B cell (primary cell): ENCODE results near the gene ADA. TPM values are rescaled to one million over a fixed set of nuclear protein-coding genes. Genes with fewer than 3 reads are reported as not detected.
A peak's percentile ranks its signal among the peaks of the same experiment; 100 is the strongest.

Experiments
- ATAC-seq: fragments of 200-7000 bp; cut with Tn5 transposase; one replicate; pipeline ENCODE4 v1.10.0; 2021; ENCODE audit warnings: low read depth, mild to moderate bottlenecking, moderate number of reproducible peaks, moderate library complexity
- CTCF ChIA-PET: fragments of 350-600 bp; sonication (Branson Sonifier 250); formaldehyde crosslinking; loops from one replicate; lab custom pipeline; 2021; ENCODE audit warnings: antibody characterized with exemption, inconsistent platforms; lab: Charles Lee
- POLR2A ChIA-PET: fragments of 350-600 bp; sonication (Branson Sonifier 250); formaldehyde crosslinking; loops from one replicate; lab custom pipeline; 2021; ENCODE audit warnings: antibody characterized with exemption; lab: Charles Lee
- DNase-seq: peaks from one replicate; pipeline ENCODE4 v3.0.0; 2013
- H2AFZ ChIP-seq: 2 replicates; pipeline ENCODE4 v1.6.1; 2012; ENCODE audit warnings: mild to moderate bottlenecking, low read depth, low read length; ENCODE audit not compliant: insufficient read depth, poor library complexity, severe bottlenecking
- H3K27ac ChIP-seq, 2 donors: 1 replicate in 1 of 2; 2 replicates in 1 of 2; pipeline ENCODE4 v1.5.1; 2012 to 2013; ENCODE audit warnings: low read length in 2 of 2, mild to moderate bottlenecking in 2 of 2, moderate library complexity in 1 of 2
- H3K27me3 ChIP-seq, 4 experiments: fragments of 200-600 bp in 1 of 4; sonication (generic) in 1 of 4; replicated peaks in 1 of 4; 1 replicate in 2 of 4; 2 replicates in 2 of 4; pipeline versions ENCODE4 v1.6.1 to v1.7.0; 2013 to 2016; ENCODE audit warnings: low read length in 3 of 4, mild to moderate bottlenecking in 2 of 4, mixed read lengths in 1 of 4, moderate library complexity in 1 of 4; ENCODE audit not compliant: insufficient read depth in 4 of 4, control insufficient read depth in 3 of 4; ENCODE audit errors: control extremely low read depth in 1 of 4
- H3K36me3 ChIP-seq, 2 experiments: replicated peaks in 1 of 2; 1 replicate in 1 of 2; 2 replicates in 1 of 2; pipeline versions ENCODE4 v1.6.1 to v1.7.1; 2013; ENCODE audit warnings: low read length in 1 of 2; ENCODE audit not compliant: insufficient read depth in 2 of 2, control insufficient read depth in 1 of 2; ENCODE audit errors: control extremely low read depth in 1 of 2, extremely low read depth in 1 of 2
- H3K4me1 ChIP-seq, 2 donors: fragments of 200-600 bp in 1 of 2; sonication (generic) in 1 of 2; 1 replicate in 1 of 2; 2 replicates in 1 of 2; pipeline versions ENCODE4 v1.5.1 to v1.6.1; 2013 to 2017; ENCODE audit warnings: low read length in 2 of 2; ENCODE audit not compliant: control insufficient read depth in 2 of 2, insufficient read depth in 2 of 2
- H3K4me2 ChIP-seq: replicated peaks from 2 replicates; pipeline ENCODE3; 2012; ENCODE audit warnings: mild to moderate bottlenecking, low read depth, low read length; ENCODE audit not compliant: poor library complexity, severe bottlenecking
- H3K4me3 ChIP-seq, 5 experiments: fragments of 200-600 bp in 1 of 5; sonication (generic) in 1 of 5; 1 replicate in 3 of 5; 2 replicates in 2 of 5; pipeline versions ENCODE4 v1.5.1 to v1.7.0; 2011 to 2016; ENCODE audit warnings: low read length in 4 of 5, mild to moderate bottlenecking in 4 of 5, low read depth in 2 of 5, control low read depth in 1 of 5, moderate library complexity in 1 of 5; ENCODE audit not compliant: insufficient read depth in 1 of 5; ENCODE audit errors: control extremely low read depth in 1 of 5, extremely low read depth in 1 of 5
- H3K79me2 ChIP-seq: fragments of 200-600 bp; sonication (generic); one replicate; pipeline ENCODE4 v1.6.0; 2016; ENCODE audit warnings: low read length; ENCODE audit not compliant: control insufficient read depth, insufficient read depth
- H3K9ac ChIP-seq: fragments of 200-600 bp; sonication (generic); 2 replicates; pipeline ENCODE4 v1.6.1; 2017; ENCODE audit warnings: mild to moderate bottlenecking, low read length, moderate library complexity
- H3K9me3 ChIP-seq, 3 donors: one replicate each; pipeline versions ENCODE4 v1.6.1 to v1.7.1; 2013; ENCODE audit warnings: low read length in 2 of 3; ENCODE audit not compliant: control insufficient read depth in 2 of 3, insufficient read depth in 1 of 3; ENCODE audit errors: control extremely low read depth in 1 of 3
- H4K20me1 ChIP-seq: 2 replicates; pipeline ENCODE4 v1.6.0; 2012; ENCODE audit warnings: mild to moderate bottlenecking, low read length; ENCODE audit not compliant: insufficient read depth, control insufficient read depth, poor library complexity, severe bottlenecking
- H3K27ac Mint-ChIP-seq: one replicate; pipeline ENCODE4 v1.8.0; 2021; ENCODE audit warnings: mixed read lengths
- H3K27me3 Mint-ChIP-seq: one replicate; pipeline ENCODE4 v1.8.0; 2021; ENCODE audit warnings: mixed read lengths
- H3K4me1 Mint-ChIP-seq: one replicate; pipeline ENCODE4 v1.8.0; 2021; ENCODE audit warnings: mixed read lengths
- H3K4me3 Mint-ChIP-seq: one replicate; pipeline ENCODE4 v1.8.0; 2021; ENCODE audit warnings: mixed read lengths
- H3K9me3 Mint-ChIP-seq: one replicate; pipeline ENCODE4 v1.8.0; 2022; ENCODE audit warnings: mixed read lengths; ENCODE audit not compliant: insufficient read depth
- CTCF ChIP-seq: fragments of 200-600 bp; IDR thresholded peaks from one replicate; pipeline ENCODE4 v1.8.0; 2022; ENCODE audit warnings: antibody characterized with exemption, mild to moderate bottlenecking
- EZH2 ChIP-seq: IDR thresholded peaks from 2 replicates; pipeline ENCODE4 v1.6.1; 2012; ENCODE audit warnings: borderline replicate concordance, low read depth, mild to moderate bottlenecking, moderate library complexity, low read length; ENCODE audit not compliant: insufficient read depth, poor library complexity, severe bottlenecking
- WGBS: methylation state at CpG from one replicate; pipeline ENCODE4 v1.1.5; 2013; ENCODE audit warnings: missing lambda C conversion rate; ENCODE audit not compliant: insufficient coverage; 5-methylcytosine and 5-hydroxymethylcytosine counted together
- intact Hi-C: fragments of 100-400 bp; cut with micrococcal nuclease; formaldehyde crosslinking; loops from one replicate; pipeline ENCODE4 v1.10.0; 2022
- polyA plus RNA-seq: library from polyadenylated mRNA; depleted of rRNA; stranded (reverse); fragments of >200 nt; gene quantifications from 2 replicates; pipeline ENCODE4 v1.2.3, GENCODE V29; 2012
- total RNA-seq, 2 donors: library from RNA; stranded (reverse); fragments of 120-200 nt in 1 of 2; gene quantifications; 1 replicate in 1 of 2; 2 replicates in 1 of 2; pipeline versions ENCODE4 v1.2.3 to v1.2.4, GENCODE V29; 2013 to 2022

Gene ADA
- total and polyA plus RNA-seq, 2 donors (not counting 1 experiment from before 2014, with no cell fraction given) = 10.0 to 34.2 TPM

DNA sequence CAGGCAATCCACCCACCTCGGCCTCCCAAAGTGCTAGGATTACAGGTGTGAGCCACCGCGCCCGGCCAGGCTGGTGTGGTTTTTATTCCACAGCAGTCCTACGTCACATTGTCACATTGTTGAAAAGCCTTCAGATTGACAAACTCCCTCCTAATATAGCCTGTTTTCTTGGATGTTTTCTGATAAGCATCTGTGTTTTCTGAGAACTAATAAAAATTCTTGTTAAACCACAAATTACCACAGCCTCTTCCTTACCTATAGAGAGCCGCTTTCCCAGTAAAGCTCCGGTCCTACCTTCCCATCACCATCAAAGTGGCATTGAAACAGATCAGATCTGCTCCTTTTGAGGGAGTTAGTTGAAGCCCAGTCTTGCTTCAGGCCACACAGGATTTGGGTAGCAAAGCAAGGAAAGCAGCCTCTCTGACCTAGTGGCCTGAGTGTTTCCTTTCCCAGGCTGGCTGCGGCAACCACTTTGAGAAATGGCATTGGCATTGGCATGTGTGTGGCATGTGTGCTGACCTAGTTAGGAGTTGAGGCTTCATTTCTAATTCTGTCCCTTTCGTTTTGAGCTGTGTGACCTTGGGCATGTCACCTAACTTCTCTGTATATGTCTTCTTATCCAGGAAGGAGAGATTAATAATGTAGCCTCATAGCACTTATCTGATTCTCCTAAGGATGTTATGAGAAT lies 70.8 kb downstream of the ADA start:
- Mint-ChIP-seq H3K4me1 (peaks cover 82% of the 10 kb centered on the region), H3K9me3 (no peaks in the 10 kb centered on the region), H3K27me3 (no peaks in the 10 kb centered on the region), H3K27ac (peak overlapping the region; percentile 91), H3K4me3 (peak overlapping the region; percentile 92)
- H2AFZ ChIP-seq = peak overlapping the region; percentile 68
- ChIA-PET POLR2A (interaction anchor here (0.5 to 3.0 kb wide), 4 partner anchors 10 to 1389 kb away, joined by 3 to 9 read pairs (median 6); no protein-coding TSS in a partner anchor), CTCF (interaction anchor here (1.3 to 24.0 kb wide), 2 partner anchors 13 to 24 kb away, joined by 8 to 772 read pairs; no protein-coding TSS in a partner anchor)
- H3K9me3 ChIP-seq = no peaks in the 10 kb centered on the region
- H3K4me1 ChIP-seq = peaks cover 66 to 78% of the 10 kb centered on the region in 2 donors
- peak overlapping the region; percentile 85 for H3K9ac ChIP-seq
- ATAC-seq (no peak), DNase-seq (no peak)
- intact Hi-C loops = loop anchor here (10.0 kb wide), 2 partner anchors 366 to 384 kb away; partner anchors contain the start of genes OSER1, STK4 and TOMM34
- peak overlapping the region; percentile 85 to 89 for H3K27ac ChIP-seq
- no peaks in the 10 kb centered on the region for H4K20me1 ChIP-seq
- 82% methylated on average over 2 of the region's 9 CpGs for WGBS
- peak overlapping the region in 3 of 5 experiments; percentile 1 to 94 (median 76) for H3K4me3 ChIP-seq
- H3K4me2 ChIP-seq = peak overlapping the region; percentile 74
- no peaks in the 10 kb centered on the region for H3K36me3 ChIP-seq
- peaks cover 82% of the 10 kb centered on the region for H3K79me2 ChIP-seq
- H3K27me3 ChIP-seq = no peaks in the 10 kb centered on the region
- TF ChIP-seq EZH2 (no peak), CTCF (no peak)
